H1 (cell line): ENCODE results near the gene BTF3L4. TPM values are rescaled to one million over a fixed set of nuclear protein-coding genes. Genes with fewer than 3 reads are reported as not detected.

Experiments
- HDAC2 ChIP-seq, 2 experiments: fragments of 300-600 bp in 1 of 2; sonication (generic) in 1 of 2; IDR thresholded peaks; 2 replicates each; pipeline ENCODE4 v1.6.1; 2011 to 2012; ENCODE audit warnings: low read depth in 2 of 2, low read length in 2 of 2, mild to moderate bottlenecking in 2 of 2, moderate library complexity in 2 of 2, borderline replicate concordance in 1 of 2, inconsistent platforms in 1 of 2
- JUN ChIP-seq: IDR thresholded peaks from 2 replicates; pipeline ENCODE4 v1.6.1; 2011; ENCODE audit warnings: low read depth, mild to moderate bottlenecking, improper control_type of control experiment, low read length
- JUND ChIP-seq: IDR thresholded peaks from 2 replicates; pipeline ENCODE4 v1.6.1; 2011; ENCODE audit warnings: mild to moderate bottlenecking, improper control_type of control experiment, low read length
- NANOG ChIP-seq: IDR thresholded peaks from 2 replicates; pipeline ENCODE4 v1.6.1; 2011; ENCODE audit warnings: low read length, low read depth, mild to moderate bottlenecking, inconsistent platforms; ENCODE audit not compliant: insufficient read depth, poor library complexity, severe bottlenecking
- RAD21 ChIP-seq, 2 experiments: IDR thresholded peaks in 1 of 2; conservative IDR thresholded peaks in 1 of 2; 2 replicates each; pipeline ENCODE4 v1.6.1; 2011; ENCODE audit warnings: low read depth in 2 of 2, low read length in 2 of 2, improper control_type of control experiment in 1 of 2, inconsistent platforms in 1 of 2, mild to moderate bottlenecking in 1 of 2, moderate library complexity in 1 of 2
- SIN3A ChIP-seq, 2 experiments: IDR thresholded peaks in 1 of 2; conservative IDR thresholded peaks in 1 of 2; 2 replicates each; pipeline ENCODE4 v1.6.1; 2011 to 2012; ENCODE audit warnings: low read length in 2 of 2, improper control_type of control experiment in 1 of 2, low read depth in 1 of 2, mild to moderate bottlenecking in 1 of 2
- polyA plus RNA-seq, 7 experiments: library from polyadenylated mRNA; depleted of rRNA in 3 of 7; stranded (reverse) in 5 of 7; unstranded in 2 of 7; fragments of >200 nt in 5 of 7; fragments of 200-250 nt in 2 of 7; gene quantifications; 1 replicate in 5 of 7; 2 replicates in 1 of 7; 4 replicates in 1 of 7; pipeline versions ENCODE4 v1.2.1 to v1.2.3, GENCODE V29; 2011 to 2013; ENCODE audit warnings: missing spikeins in 2 of 7, mixed read lengths in 2 of 7
- total RNA-seq: library from RNA; stranded (reverse); fragmentation: NEBNext Ultra II Directional; extraction: Animal tissue kit (Norgen Biotek cat#: 25700); gene quantifications from 2 replicates; pipeline ENCODE4 v1.2.1, GENCODE V29; 2021
- TF ChIP-seq, protein P1 (sequence below): fragments of 300-600 bp; sonication (generic); IDR thresholded peaks from 2 replicates; pipeline ENCODE4 v1.7.1; 2012; ENCODE audit warnings: low read length, moderate library complexity, mild to moderate bottlenecking, inconsistent platforms; ENCODE audit not compliant: insufficient replicate concordance

BTF3L4 gene
- total and polyA plus RNA-seq, 2 of the 8 experiments (the other 6 are each of a cell fraction or from before 2014, with no cell fraction given): 76.1 to 98.3 TPM

DNA sequence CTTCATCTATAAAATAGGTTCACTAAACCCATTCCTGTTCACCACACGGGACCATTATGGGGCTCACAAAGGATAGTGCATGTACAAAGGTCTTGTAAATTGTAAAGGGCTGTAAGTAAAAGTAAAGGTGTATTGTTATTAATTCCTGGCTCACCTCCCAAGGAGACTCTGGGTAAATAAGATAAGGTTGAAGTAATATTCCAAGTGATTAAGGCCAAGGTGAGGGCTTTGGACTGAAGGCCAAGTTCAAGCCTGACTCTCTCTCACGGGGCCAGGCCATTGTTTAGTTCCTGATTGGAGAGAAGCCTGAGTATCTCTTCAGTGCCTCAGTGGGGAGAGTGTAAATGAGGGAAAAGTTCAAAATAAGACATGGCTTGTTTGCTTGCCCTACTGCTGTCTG is 66.3 kb downstream of the BTF3L4 start (continued):
- no peak for TF ChIP-seq RAD21 (IDR thresholded peaks at IDR 0.05 in 1 of 2, conservative IDR thresholded peaks at IDR 0.05 in 1 of 2; ENCODE audit: low read depth in 2 of 2, low read length in 2 of 2)
- no peak for TF ChIP-seq HDAC2 (IDR thresholded peaks at IDR 0.05; ENCODE audit: borderline replicate concordance in 1 of 2, low read depth in 2 of 2, low read length in 2 of 2)
- TF ChIP-seq JUND: no peak
- TF ChIP-seq, protein P1, sequence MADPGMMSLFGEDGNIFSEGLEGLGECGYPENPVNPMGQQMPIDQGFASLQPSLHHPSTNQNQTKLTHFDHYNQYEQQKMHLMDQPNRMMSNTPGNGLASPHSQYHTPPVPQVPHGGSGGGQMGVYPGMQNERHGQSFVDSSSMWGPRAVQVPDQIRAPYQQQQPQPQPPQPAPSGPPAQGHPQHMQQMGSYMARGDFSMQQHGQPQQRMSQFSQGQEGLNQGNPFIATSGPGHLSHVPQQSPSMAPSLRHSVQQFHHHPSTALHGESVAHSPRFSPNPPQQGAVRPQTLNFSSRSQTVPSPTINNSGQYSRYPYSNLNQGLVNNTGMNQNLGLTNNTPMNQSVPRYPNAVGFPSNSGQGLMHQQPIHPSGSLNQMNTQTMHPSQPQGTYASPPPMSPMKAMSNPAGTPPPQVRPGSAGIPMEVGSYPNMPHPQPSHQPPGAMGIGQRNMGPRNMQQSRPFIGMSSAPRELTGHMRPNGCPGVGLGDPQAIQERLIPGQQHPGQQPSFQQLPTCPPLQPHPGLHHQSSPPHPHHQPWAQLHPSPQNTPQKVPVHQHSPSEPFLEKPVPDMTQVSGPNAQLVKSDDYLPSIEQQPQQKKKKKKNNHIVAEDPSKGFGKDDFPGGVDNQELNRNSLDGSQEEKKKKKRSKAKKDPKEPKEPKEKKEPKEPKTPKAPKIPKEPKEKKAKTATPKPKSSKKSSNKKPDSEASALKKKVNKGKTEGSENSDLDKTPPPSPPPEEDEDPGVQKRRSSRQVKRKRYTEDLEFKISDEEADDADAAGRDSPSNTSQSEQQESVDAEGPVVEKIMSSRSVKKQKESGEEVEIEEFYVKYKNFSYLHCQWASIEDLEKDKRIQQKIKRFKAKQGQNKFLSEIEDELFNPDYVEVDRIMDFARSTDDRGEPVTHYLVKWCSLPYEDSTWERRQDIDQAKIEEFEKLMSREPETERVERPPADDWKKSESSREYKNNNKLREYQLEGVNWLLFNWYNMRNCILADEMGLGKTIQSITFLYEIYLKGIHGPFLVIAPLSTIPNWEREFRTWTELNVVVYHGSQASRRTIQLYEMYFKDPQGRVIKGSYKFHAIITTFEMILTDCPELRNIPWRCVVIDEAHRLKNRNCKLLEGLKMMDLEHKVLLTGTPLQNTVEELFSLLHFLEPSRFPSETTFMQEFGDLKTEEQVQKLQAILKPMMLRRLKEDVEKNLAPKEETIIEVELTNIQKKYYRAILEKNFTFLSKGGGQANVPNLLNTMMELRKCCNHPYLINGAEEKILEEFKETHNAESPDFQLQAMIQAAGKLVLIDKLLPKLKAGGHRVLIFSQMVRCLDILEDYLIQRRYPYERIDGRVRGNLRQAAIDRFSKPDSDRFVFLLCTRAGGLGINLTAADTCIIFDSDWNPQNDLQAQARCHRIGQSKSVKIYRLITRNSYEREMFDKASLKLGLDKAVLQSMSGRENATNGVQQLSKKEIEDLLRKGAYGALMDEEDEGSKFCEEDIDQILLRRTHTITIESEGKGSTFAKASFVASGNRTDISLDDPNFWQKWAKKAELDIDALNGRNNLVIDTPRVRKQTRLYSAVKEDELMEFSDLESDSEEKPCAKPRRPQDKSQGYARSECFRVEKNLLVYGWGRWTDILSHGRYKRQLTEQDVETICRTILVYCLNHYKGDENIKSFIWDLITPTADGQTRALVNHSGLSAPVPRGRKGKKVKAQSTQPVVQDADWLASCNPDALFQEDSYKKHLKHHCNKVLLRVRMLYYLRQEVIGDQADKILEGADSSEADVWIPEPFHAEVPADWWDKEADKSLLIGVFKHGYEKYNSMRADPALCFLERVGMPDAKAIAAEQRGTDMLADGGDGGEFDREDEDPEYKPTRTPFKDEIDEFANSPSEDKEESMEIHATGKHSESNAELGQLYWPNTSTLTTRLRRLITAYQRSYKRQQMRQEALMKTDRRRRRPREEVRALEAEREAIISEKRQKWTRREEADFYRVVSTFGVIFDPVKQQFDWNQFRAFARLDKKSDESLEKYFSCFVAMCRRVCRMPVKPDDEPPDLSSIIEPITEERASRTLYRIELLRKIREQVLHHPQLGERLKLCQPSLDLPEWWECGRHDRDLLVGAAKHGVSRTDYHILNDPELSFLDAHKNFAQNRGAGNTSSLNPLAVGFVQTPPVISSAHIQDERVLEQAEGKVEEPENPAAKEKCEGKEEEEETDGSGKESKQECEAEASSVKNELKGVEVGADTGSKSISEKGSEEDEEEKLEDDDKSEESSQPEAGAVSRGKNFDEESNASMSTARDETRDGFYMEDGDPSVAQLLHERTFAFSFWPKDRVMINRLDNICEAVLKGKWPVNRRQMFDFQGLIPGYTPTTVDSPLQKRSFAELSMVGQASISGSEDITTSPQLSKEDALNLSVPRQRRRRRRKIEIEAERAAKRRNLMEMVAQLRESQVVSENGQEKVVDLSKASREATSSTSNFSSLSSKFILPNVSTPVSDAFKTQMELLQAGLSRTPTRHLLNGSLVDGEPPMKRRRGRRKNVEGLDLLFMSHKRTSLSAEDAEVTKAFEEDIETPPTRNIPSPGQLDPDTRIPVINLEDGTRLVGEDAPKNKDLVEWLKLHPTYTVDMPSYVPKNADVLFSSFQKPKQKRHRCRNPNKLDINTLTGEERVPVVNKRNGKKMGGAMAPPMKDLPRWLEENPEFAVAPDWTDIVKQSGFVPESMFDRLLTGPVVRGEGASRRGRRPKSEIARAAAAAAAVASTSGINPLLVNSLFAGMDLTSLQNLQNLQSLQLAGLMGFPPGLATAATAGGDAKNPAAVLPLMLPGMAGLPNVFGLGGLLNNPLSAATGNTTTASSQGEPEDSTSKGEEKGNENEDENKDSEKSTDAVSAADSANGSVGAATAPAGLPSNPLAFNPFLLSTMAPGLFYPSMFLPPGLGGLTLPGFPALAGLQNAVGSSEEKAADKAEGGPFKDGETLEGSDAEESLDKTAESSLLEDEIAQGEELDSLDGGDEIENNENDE: no peak
- TF ChIP-seq JUN: no peak
- TF ChIP-seq NANOG: no peak
- no peak for TF ChIP-seq SIN3A (conservative IDR thresholded peaks at IDR 0.05 in 1 of 2, IDR thresholded peaks at IDR 0.05 in 1 of 2; ENCODE audit: low read depth in 1 of 2, low read length in 2 of 2)
- TF ChIP-seq, all 59 proteins: peak for 0
